NCI-H2196 (cell line): ENCODE measurements around the gene ZNF580.

ENCODE experiments used
- DNase-seq: peaks from one replicate; lab custom pipeline; 2025; ENCODE audit not compliant: unreplicated experiment; lab: John Stamatoyannopoulos, UW

ZNF580 gene

GRCh38 chr19:55675661-55676354, 35.0 kb downstream of the ZNF580 start:
- DNase-seq, result no peak

GRCh38 chr19:55676383-55676782, 35.6 kb downstream of the ZNF580 start:
- DNase-seq, result no peak

GRCh38 chr19:55676889-55677505, 36.2 kb downstream of the ZNF580 start:
- DNase-seq, result no peak

- DNase-seq, result no peak
These were observed 36.8 kb downstream of the ZNF580 start for GRCh38 chr19:55677572-55678028.

GRCh38 chr19:55678121-55678671, 37.4 kb downstream of the ZNF580 start:
- DNase-seq, result no peak

- DNase-seq, result no peak
These were observed 38.8 kb downstream of the ZNF580 start for GRCh38 chr19:55679343-55680257.

- DNase-seq, result no peak
These were observed 39.7 kb downstream of the ZNF580 start for GRCh38 chr19:55680339-55681130.

GRCh38 chr19:55681131-55682092, 40.6 kb downstream of the ZNF580 start:
- no peak for DNase-seq

GRCh38 chr19:55683449-55684261, 42.9 kb downstream of the ZNF580 start:
- DNase-seq, result peak; percentile 77

GRCh38 chr19:55684946-55685681, 44.3 kb downstream of the ZNF580 start:
- DNase-seq, result no peak

- DNase-seq, result no peak
These were observed 45.0 kb downstream of the ZNF580 start for GRCh38 chr19:55685776-55686175.

- DNase-seq, result no peak
These were observed 45.7 kb downstream of the ZNF580 start for GRCh38 chr19:55686311-55687050.

- no peak for DNase-seq
These were observed 46.7 kb downstream of the ZNF580 start for GRCh38 chr19:55687281-55688201.

- DNase-seq, result peak; percentile 81
These were observed 47.8 kb downstream of the ZNF580 start for GRCh38 chr19:55688422-55689218.

- no peak for DNase-seq
These were observed 48.8 kb downstream of the ZNF580 start for GRCh38 chr19:55689411-55690108.
